ENCODE measurements around the gene MKNK2.

MKNK2 gene

DNA sequence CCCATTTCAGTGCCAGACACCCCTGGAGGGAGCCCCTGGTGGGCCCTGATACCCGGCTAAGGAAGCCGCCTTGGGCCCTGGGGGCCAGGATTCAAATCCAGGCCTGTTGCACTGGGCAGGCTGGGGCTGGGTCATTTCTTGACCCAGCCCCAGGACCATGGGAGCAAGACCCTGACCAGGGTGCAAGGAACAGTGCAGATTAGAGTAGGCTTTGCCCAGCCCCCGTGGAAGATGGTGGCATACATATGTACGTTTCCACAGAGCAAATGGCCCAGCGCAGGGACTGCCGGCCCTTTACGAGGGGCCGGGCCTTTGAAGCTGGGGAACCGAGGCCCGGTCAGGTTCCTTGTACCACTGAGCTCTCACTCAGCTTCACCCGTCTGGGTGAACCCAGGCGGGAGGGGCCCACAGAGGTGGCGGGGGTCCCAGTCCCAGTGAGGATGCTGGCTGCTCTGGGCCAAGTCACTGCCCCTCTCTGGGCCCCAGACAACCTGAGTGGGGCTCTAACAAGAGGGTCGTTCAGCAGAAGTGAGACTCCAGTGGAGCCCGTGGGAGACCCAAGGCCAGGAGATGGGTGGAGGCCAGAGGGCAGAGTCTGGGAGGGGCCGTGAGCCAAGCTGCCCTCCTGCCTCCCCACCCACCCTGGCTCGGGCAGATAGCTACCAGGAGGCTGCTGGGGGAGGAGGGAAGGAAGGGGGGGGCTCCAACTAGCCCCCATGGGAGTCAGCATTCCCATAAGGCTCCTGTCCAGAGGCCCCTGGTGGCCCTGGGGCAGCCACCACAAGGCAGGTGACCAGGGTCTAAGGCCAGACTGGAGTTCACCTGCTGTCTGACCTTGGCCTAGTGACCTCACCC, 2.7 kb downstream of the MKNK2 start:
- Histone ChIP-seq H3K4me3 (replicated peaks; ENCODE audit: low read depth, low read length) (peak overlapping the region; percentile 98), H3K36me3 (ENCODE audit: control insufficient read depth, insufficient read depth, low read length) (peaks cover 40% of the 10 kb centered on the region), H3K27me3 (replicated peaks; ENCODE audit: control insufficient read depth, insufficient read depth, low read length) (no peaks in the 10 kb centered on the region)
- TF ChIP-seq, protein P1, sequence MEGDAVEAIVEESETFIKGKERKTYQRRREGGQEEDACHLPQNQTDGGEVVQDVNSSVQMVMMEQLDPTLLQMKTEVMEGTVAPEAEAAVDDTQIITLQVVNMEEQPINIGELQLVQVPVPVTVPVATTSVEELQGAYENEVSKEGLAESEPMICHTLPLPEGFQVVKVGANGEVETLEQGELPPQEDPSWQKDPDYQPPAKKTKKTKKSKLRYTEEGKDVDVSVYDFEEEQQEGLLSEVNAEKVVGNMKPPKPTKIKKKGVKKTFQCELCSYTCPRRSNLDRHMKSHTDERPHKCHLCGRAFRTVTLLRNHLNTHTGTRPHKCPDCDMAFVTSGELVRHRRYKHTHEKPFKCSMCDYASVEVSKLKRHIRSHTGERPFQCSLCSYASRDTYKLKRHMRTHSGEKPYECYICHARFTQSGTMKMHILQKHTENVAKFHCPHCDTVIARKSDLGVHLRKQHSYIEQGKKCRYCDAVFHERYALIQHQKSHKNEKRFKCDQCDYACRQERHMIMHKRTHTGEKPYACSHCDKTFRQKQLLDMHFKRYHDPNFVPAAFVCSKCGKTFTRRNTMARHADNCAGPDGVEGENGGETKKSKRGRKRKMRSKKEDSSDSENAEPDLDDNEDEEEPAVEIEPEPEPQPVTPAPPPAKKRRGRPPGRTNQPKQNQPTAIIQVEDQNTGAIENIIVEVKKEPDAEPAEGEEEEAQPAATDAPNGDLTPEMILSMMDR (IDR thresholded peaks at IDR 0.05; ENCODE audit: insufficient read depth, low read length, poor library complexity, severe bottlenecking), result no peak
- no peak for DNase-seq (ENCODE audit: extremely low read depth, insufficient read length)

DNA sequence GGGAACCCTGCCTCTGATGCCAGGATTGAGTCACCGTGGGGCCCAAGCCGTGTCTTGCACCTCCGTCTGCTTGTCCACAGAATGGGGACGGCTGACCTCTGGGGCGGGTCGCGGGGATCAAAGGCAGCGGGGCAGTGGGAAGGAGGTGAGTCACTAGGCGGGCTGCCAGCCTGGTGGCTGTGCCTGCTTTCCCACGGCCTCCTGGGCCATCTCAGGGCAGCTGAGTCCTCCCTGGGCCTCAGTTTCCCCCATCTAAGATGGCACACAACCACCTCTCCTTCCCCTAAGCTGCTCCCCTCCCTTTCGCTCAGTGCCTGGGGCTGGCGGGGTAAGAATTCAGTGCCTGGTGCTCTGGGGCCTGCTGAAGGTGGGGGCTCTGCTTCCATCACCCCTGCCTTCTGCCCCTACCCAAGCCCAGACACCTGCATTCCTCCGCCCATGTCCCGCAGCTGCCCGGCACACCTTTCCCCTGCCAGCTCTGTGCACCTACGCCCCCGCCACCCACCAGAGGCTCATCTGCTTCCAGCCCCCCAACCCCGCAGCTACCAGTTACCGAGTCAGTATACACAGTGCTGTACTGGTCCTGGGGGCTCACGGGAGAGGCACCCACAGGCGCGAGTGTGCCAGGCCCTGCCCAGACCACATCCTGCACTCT, 3.5 kb downstream of the MKNK2 start:
- peak; percentile 22 for DNase-seq (ENCODE audit: extremely low read depth, insufficient read length)
- Histone ChIP-seq H3K4me3 (replicated peaks; ENCODE audit: low read depth, low read length) (peak overlapping the region; percentile 98), H3K27me3 (replicated peaks; ENCODE audit: control insufficient read depth, insufficient read depth, low read length) (no peaks in the 10 kb centered on the region), H3K36me3 (ENCODE audit: control insufficient read depth, insufficient read depth, low read length) (peaks cover 46% of the 10 kb centered on the region)
- TF ChIP-seq, protein P1 (IDR thresholded peaks at IDR 0.05; ENCODE audit: insufficient read depth, low read length, poor library complexity, severe bottlenecking), result no peak

DNA sequence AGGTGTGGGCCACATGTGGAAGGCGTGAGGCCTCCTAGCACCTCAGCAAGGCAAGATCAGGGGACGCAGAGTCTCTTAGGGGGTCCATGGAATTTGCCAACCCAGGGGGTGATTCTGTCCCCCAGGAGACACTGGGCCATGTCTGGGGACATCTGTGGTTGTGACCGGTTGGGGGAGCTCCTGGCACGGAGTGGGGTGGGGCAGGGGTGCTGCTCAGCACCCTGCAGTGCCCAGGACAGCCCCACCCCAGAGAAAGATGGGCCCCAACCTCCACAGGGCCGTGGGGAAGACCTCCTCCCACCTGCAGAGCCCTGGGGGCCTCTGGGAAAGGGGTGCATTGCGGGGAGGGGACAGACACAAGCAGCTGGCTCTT, 4.0 kb downstream of the MKNK2 start:
- DNase-seq (ENCODE audit: extremely low read depth, insufficient read length), result peak; percentile 20
- peak overlapping the region; percentile 98 for H3K4me3 ChIP-seq (replicated peaks; ENCODE audit: low read depth, low read length)
- TF ChIP-seq, protein P1 (IDR thresholded peaks at IDR 0.05; ENCODE audit: insufficient read depth, low read length, poor library complexity, severe bottlenecking), result peak; percentile 42
- peaks cover 49% of the 10 kb centered on the region for H3K36me3 ChIP-seq (ENCODE audit: control insufficient read depth, insufficient read depth, low read length)
- no peaks in the 10 kb centered on the region for H3K27me3 ChIP-seq (replicated peaks; ENCODE audit: control insufficient read depth, insufficient read depth, low read length)

DNA sequence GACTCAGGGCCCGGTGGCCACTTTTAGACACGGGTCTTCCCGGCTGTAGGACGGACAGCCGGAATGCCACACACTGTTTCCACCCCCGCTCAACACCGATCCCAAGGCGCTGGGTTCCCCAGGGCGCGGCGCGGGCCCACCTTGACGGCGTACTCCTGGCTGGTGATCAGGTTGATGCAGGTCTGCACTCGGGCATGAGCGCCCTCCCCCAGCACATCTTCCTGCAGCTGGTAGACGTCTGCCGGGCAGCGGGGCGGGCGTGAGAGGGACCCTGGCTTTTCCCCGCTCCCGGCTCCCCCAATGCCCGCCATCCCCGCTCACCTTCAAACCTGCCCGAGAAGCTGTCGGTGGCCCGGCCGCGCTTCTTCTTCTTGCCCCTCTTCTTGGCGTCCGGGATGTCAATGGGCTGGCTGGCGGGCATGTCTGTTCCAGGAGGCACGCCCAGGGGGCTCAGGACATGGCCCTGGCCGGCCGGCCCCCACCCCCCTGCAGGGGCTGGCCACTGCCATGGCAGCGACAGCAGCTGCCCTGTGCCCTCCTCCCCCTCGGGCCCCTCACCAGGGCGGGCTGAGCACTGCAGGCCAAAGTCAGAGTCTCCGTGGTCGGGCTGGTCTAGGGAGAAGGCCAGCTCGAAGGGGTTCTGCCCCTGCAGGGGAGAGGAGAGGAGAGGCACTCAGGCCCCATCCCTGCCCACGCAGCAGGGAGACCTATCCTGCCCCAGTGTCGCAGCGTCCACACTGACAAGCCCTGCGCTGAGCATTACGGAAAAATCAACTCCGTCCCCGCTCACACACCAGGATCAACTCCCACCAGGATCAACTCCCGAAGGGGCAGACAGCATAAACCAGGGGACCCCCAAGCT, 4.8 kb downstream of the MKNK2 start:
- no peak for DNase-seq (ENCODE audit: extremely low read depth, insufficient read length)
- Histone ChIP-seq H3K4me3 (replicated peaks; ENCODE audit: low read depth, low read length) (peak overlapping the region; percentile 23), H3K36me3 (ENCODE audit: control insufficient read depth, insufficient read depth, low read length) (peaks cover 54% of the 10 kb centered on the region), H3K27me3 (replicated peaks; ENCODE audit: control insufficient read depth, insufficient read depth, low read length) (no peaks in the 10 kb centered on the region)
- TF ChIP-seq, protein P1 (IDR thresholded peaks at IDR 0.05; ENCODE audit: insufficient read depth, low read length, poor library complexity, severe bottlenecking), result no peak

DNA sequence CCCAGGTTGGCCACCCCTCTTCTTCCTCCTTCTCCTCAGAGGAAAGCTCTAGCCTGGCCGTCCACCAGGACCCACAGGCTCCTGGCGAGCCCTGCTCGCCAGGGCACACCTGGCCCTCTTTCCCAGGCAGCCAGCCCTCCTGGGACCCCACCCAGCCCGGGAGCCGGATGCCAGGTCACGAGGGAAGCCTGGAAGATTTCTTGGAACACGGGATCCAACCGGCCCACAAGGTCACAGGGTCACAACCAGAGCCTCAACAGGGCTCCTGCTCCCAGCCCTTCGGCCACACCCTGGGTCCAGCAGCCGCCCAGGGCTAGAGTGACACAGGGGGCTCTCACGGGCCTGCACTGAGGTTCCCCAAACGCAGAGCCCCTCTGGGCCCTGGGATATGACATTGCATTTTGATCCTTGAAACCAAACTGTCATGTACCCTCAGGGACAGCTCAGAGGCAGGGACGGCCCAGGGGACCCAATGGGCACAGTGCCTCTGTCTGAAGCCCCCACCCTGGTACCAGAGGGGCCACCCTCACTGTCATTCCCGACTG, 5.5 kb downstream of the MKNK2 start:
- Histone ChIP-seq H3K36me3 (ENCODE audit: control insufficient read depth, insufficient read depth, low read length) (peaks cover 61% of the 10 kb centered on the region), H3K27me3 (replicated peaks; ENCODE audit: control insufficient read depth, insufficient read depth, low read length) (no peaks in the 10 kb centered on the region), H3K4me3 (replicated peaks; ENCODE audit: low read depth, low read length) (peak overlapping the region; percentile 7; the same call in 1 of the 2 replicates)
- DNase-seq (ENCODE audit: extremely low read depth, insufficient read length), result peak; percentile 19
- TF ChIP-seq, protein P1 (IDR thresholded peaks at IDR 0.05; ENCODE audit: insufficient read depth, low read length, poor library complexity, severe bottlenecking), result no peak
